MCF 10A (cell line): ENCODE results near the gene MYMK. TPM values are rescaled to one million over a fixed set of nuclear protein-coding genes. Genes with fewer than 3 reads are reported as not detected.

ENCODE experiments used
- BruUV-seq: library from RNA; stranded (reverse); fragments of 400-500 nt; replicated peaks from 2 replicates; lab custom pipeline; 2021; lab: Mats Ljungman, UMichigan
- CTCF ChIA-PET: fragments of 300-600 bp; sonication (Branson Sonifier 250); formaldehyde crosslinking; extraction: SDS; loops from one replicate; lab custom pipeline; 2021; ENCODE audit warnings: antibody characterized with exemption, inconsistent platforms; lab: Yijun Ruan, JAX
- POLR2A ChIA-PET: fragments of 300-600, 350-650 bp; sonication (Branson Sonifier 250); formaldehyde crosslinking; extraction: SDS; loops from one replicate; lab custom pipeline; 2020; ENCODE audit warnings: antibody characterized with exemption, inconsistent platforms; lab: Yijun Ruan, JAX
- DNase-seq: peaks from one replicate; pipeline ENCODE4 v3.0.0-alpha.2; 2018; ENCODE audit not compliant: unreplicated experiment
- H3K27ac Mint-ChIP-seq: one replicate; pipeline ENCODE4 v1.8.0; 2022; ENCODE audit warnings: mild to moderate bottlenecking, low read depth, mixed read lengths; ENCODE audit not compliant: unreplicated experiment
- H3K27me3 Mint-ChIP-seq: one replicate; pipeline ENCODE4 v1.8.0; 2022; ENCODE audit warnings: mixed read lengths; ENCODE audit not compliant: insufficient read depth, unreplicated experiment
- H3K36me3 Mint-ChIP-seq: one replicate; pipeline ENCODE4 v1.8.0; 2022; ENCODE audit warnings: mild to moderate bottlenecking, moderate library complexity, mixed read lengths; ENCODE audit not compliant: insufficient read depth, unreplicated experiment
- H3K4me1 Mint-ChIP-seq: one replicate; pipeline ENCODE4 v1.8.0; 2022; ENCODE audit warnings: mixed read lengths; ENCODE audit not compliant: insufficient read depth, unreplicated experiment
- H3K4me3 Mint-ChIP-seq: one replicate; pipeline ENCODE4 v1.8.0; 2022; ENCODE audit warnings: mild to moderate bottlenecking, moderate library complexity, mixed read lengths; ENCODE audit not compliant: unreplicated experiment
- H3K9me3 Mint-ChIP-seq: one replicate; pipeline ENCODE4 v1.8.0; 2022; ENCODE audit warnings: mixed read lengths; ENCODE audit not compliant: unreplicated experiment
- intact Hi-C: fragments of 100-400 bp; cut with micrococcal nuclease; formaldehyde crosslinking; loops from 2 replicates; pipeline ENCODE4 v1.14.1; 2022
- total RNA-seq: library from RNA; stranded (reverse); gene quantifications from 2 replicates; pipeline ENCODE4 v1.2.3, GENCODE V29; 2022
- TF ChIP-seq, protein P1 (sequence below): fragments of 200-600 bp; IDR thresholded peaks from one replicate; pipeline ENCODE4 v1.8.0; 2022; ENCODE audit warnings: antibody characterized with exemption, mild to moderate bottlenecking; ENCODE audit not compliant: unreplicated experiment

Gene MYMK
- total RNA-seq, 1 experiment from 2014 or later: not detected

DNA sequence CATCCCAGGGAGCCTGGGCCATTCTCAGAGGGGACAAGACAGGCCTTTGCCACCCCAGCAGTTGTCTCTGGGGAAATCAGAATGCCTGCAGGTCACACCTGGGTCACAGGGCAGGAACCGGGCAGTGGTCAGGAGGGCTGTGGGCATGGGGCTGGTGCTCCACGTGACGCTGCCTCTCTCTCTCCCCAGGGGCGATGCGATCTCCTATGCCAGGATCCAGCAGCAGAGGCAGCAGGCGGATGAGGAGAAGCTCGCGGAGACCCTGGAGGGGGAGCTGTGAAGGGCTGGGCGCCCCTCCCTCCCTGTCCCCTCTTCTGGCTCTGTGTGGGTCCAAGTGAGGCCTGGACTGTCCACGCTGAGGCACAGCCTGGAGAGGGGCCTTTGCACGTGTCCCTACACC is 56.4 kb downstream of the MYMK start:
- Mint-ChIP-seq H3K27ac (no peak overlapping the region), H3K9me3 (no peaks in the 10 kb centered on the region), H3K4me3 (no peak overlapping the region), H3K27me3 (no peaks in the 10 kb centered on the region), H3K4me1 (no peaks in the 10 kb centered on the region), H3K36me3 (no peaks in the 10 kb centered on the region)
- intact Hi-C loops: no loop called here
- POLR2A ChIA-PET: no interaction called here
- no peak for DNase-seq
- TF ChIP-seq, protein P1, sequence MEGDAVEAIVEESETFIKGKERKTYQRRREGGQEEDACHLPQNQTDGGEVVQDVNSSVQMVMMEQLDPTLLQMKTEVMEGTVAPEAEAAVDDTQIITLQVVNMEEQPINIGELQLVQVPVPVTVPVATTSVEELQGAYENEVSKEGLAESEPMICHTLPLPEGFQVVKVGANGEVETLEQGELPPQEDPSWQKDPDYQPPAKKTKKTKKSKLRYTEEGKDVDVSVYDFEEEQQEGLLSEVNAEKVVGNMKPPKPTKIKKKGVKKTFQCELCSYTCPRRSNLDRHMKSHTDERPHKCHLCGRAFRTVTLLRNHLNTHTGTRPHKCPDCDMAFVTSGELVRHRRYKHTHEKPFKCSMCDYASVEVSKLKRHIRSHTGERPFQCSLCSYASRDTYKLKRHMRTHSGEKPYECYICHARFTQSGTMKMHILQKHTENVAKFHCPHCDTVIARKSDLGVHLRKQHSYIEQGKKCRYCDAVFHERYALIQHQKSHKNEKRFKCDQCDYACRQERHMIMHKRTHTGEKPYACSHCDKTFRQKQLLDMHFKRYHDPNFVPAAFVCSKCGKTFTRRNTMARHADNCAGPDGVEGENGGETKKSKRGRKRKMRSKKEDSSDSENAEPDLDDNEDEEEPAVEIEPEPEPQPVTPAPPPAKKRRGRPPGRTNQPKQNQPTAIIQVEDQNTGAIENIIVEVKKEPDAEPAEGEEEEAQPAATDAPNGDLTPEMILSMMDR: no peak
- no TSS peak for BruUV-seq
- CTCF ChIA-PET: no interaction called here

DNA sequence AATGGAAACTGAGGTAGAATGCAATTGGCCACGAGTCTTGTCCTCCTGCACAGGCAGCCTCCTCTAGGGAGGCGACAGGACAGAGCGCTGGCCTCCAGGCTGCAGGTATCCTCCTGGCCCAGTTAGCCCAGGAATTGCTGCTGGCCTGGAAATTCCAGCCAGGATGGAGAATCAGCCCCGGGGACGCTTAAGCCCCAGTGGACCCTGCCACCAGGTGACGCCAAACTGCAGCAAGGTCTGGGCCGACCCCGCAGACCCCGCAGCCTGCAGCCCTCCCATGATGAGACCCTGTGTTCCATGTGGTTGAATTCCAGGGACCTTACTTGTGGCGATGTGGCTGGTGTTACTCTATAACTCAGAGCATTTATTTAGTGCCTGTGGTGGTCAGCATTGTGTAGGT is 57.7 kb downstream of the MYMK start:
- POLR2A ChIA-PET: no interaction called here
- no peak for DNase-seq
- Mint-ChIP-seq H3K9me3 (no peaks in the 10 kb centered on the region), H3K27me3 (no peaks in the 10 kb centered on the region), H3K36me3 (no peaks in the 10 kb centered on the region), H3K4me3 (no peak overlapping the region), H3K27ac (no peak overlapping the region), H3K4me1 (no peaks in the 10 kb centered on the region)
- CTCF ChIA-PET: no interaction called here
- no TSS peak for BruUV-seq
- intact Hi-C loops: no loop called here
- TF ChIP-seq, protein P1: no peak

DNA sequence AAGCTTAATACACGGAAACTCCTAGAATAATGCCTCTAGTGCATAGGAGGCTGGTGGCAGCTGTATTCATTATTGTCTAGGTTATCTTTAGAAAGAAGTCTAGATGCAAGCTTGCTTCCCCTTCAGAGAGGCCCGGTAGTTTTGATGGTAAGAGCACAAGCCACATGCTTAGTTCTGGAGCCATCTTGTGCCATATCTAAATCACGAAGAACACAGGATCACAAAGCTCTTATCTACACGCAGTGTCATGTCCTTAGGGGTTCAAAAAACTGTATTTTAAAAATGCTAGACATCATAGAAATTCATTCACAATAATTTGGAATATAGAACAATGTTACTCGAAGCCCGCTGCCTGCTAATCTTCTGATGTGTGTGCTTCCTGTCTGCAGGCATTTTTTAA is 58.8 kb downstream of the MYMK start:
- Mint-ChIP-seq H3K27ac (no peak overlapping the region), H3K4me3 (no peak overlapping the region), H3K4me1 (no peaks in the 10 kb centered on the region), H3K9me3 (no peaks in the 10 kb centered on the region), H3K36me3 (no peaks in the 10 kb centered on the region), H3K27me3 (no peaks in the 10 kb centered on the region)
- ChIA-PET POLR2A (no interaction called here), CTCF (no interaction called here)
- DNase-seq: no peak
- no TSS peak for BruUV-seq
- TF ChIP-seq, protein P1: no peak
- intact Hi-C loops: no loop called here

DNA sequence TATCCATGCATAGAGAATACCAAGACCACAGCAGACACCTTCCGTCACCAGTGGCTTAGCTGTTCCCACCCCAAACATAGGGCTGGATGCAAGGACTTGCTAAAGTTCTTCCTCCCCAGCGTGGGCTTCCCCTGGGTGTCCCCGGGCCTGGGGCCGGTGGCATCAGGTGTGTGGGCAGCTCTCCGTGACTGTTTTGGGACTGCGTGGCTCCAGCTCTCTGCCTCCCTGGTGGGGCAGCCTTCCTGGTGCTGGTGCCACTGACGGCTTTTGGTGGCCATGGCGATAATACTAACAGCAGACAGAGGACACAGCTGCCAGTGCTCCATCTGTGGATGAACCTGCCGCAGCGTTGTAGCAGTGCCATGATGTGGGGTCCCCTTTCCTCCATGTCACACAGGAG is 60.1 kb downstream of the MYMK start:
- DNase-seq: no peak
- ChIA-PET CTCF (interaction anchor here (0.6 kb wide), 1 partner anchor 17 kb away, joined by 3 read pairs; no protein-coding TSS in a partner anchor), POLR2A (no interaction called here)
- Mint-ChIP-seq H3K4me3 (no peak overlapping the region), H3K27ac (no peak overlapping the region), H3K36me3 (no peaks in the 10 kb centered on the region), H3K4me1 (no peaks in the 10 kb centered on the region), H3K27me3 (no peaks in the 10 kb centered on the region), H3K9me3 (no peaks in the 10 kb centered on the region)
- BruUV-seq: no TSS peak
- TF ChIP-seq, protein P1: no peak
- intact Hi-C loops: no loop called here

Other genes with a start within 250 kb of the MYMK start
- gene ABO, start 249.8 kb downstream of the MYMK start, total RNA-seq: not detected in 2 replicates
- gene SURF6, start 188.8 kb downstream of the MYMK start, total RNA-seq: 30.2 and 40.5 TPM in 2 replicates
- gene MED22, start 176.8 kb downstream of the MYMK start, total RNA-seq: 29.3 and 32.6 TPM in 2 replicates
- gene RPL7A, start 176.7 kb downstream of the MYMK start, total RNA-seq: 2,129 and 2,395 TPM in 2 replicates
- gene SURF1, start 168.5 kb downstream of the MYMK start, total RNA-seq: 30.8 and 31.2 TPM in 2 replicates
- gene SURF2, start 168.4 kb downstream of the MYMK start, total RNA-seq: 28.2 and 39.5 TPM in 2 replicates
- 198 and 226 TPM in 2 replicates for gene SURF4, start 148.9 kb downstream of the MYMK start, total RNA-seq
- 1.3 TPM in 2 replicates for gene STKLD1, start 148.6 kb downstream of the MYMK start, total RNA-seq
- 26.0 and 38.1 TPM in 2 replicates for gene REXO4, start 106.9 kb downstream of the MYMK start, total RNA-seq
- 4.1 and 6.1 TPM in 2 replicates for gene ADAMTS13, start 102.6 kb downstream of the MYMK start, total RNA-seq
- gene CACFD1, start 65.0 kb downstream of the MYMK start, total RNA-seq: 1.5 and 3.4 TPM in 2 replicates
- gene SLC2A6, start 45.9 kb downstream of the MYMK start, total RNA-seq: 0.32 and 0.42 TPM in 2 replicates
- not detected in 2 replicates for gene ADAMTSL2, start 9.7 kb upstream of the MYMK start, total RNA-seq
- not detected in 2 replicates for gene FAM163B, start 84.4 kb upstream of the MYMK start, total RNA-seq
- gene DBH, start 111.4 kb upstream of the MYMK start, total RNA-seq: not detected in 2 replicates
- not detected in 2 replicates for gene SARDH, start 213.4 kb upstream of the MYMK start, total RNA-seq